HepG2 (cell line): Measurements from ENCODE around the gene SLC2A4. TPM values are rescaled to one million over a fixed set of nuclear protein-coding genes. Genes with fewer than 3 reads are reported as not detected.
A peak's percentile ranks its signal among the peaks of the same experiment; 100 is the strongest.

Experiments used
- ATF1 ChIP-seq: IDR thresholded peaks from 2 replicates; pipeline ENCODE4 v1.6.1; 2016; ENCODE audit warnings: mild to moderate bottlenecking, control low read depth
- DNMT1 ChIP-seq: sonication (generic); formaldehyde crosslinking; IDR thresholded peaks from 2 replicates; pipeline ENCODE4 v1.5.1; 2020; ENCODE audit warnings: mild to moderate bottlenecking, missing genetic modification reagents
- IRF2 ChIP-seq: IDR thresholded peaks from 2 replicates; pipeline ENCODE4 v1.6.1; 2018; ENCODE audit warnings: missing genetic modification reagents, missing compliant biosample characterization
- REPIN1 ChIP-seq: sonication (generic); formaldehyde crosslinking; IDR thresholded peaks from 2 replicates; pipeline ENCODE4 v1.8.0; 2022; ENCODE audit warnings: missing genetic modification reagents, low read depth, mild to moderate bottlenecking, borderline replicate concordance
- RFX3 ChIP-seq: IDR thresholded peaks from 2 replicates; pipeline ENCODE4 v1.6.1; 2016; ENCODE audit warnings: missing biosample characterization, missing genetic modification reagents
- SNAI1 ChIP-seq: sonication (generic); formaldehyde crosslinking; IDR thresholded peaks from 2 replicates; pipeline ENCODE4 v1.5.0; 2020; ENCODE audit warnings: mild to moderate bottlenecking, missing genetic modification reagents, borderline replicate concordance
- THAP11 ChIP-seq: IDR thresholded peaks from 2 replicates; pipeline ENCODE4 v1.6.1; 2016; ENCODE audit warnings: missing biosample characterization, missing genetic modification reagents
- ZNF253 ChIP-seq: sonication (generic); formaldehyde crosslinking; IDR thresholded peaks from 2 replicates; pipeline ENCODE4 v1.8.0; 2022; ENCODE audit warnings: mild to moderate bottlenecking, missing genetic modification reagents, borderline replicate concordance
- ZNF292 ChIP-seq: sonication (generic); formaldehyde crosslinking; IDR thresholded peaks from 2 replicates; pipeline ENCODE4 v1.8.1; 2022; ENCODE audit warnings: mild to moderate bottlenecking, low read depth, missing genetic modification reagents, borderline replicate concordance
- ZNF670 ChIP-seq: sonication (generic); formaldehyde crosslinking; IDR thresholded peaks from 2 replicates; pipeline ENCODE4 v1.8.0; 2022; ENCODE audit warnings: mild to moderate bottlenecking, missing genetic modification reagents, borderline replicate concordance
- ZNF737 ChIP-seq: sonication (generic); formaldehyde crosslinking; IDR thresholded peaks from 2 replicates; pipeline ENCODE4 v1.5.0; 2020; ENCODE audit warnings: missing genetic modification reagents, mild to moderate bottlenecking, borderline replicate concordance
- polyA plus RNA-seq, 8 experiments: library from polyadenylated mRNA; depleted of rRNA in 3 of 8; stranded (reverse) in 7 of 8; unstranded in 1 of 8; fragments of >200 nt; fragmentation: Illumina TruSeq in 4 of 8; extraction: Trizol in 4 of 8; gene quantifications; 2 replicates each; pipeline versions ENCODE4 v1.2.1 to v1.2.3, GENCODE V29; 2011 to 2016; ENCODE audit warnings: low read depth in 4 of 8, missing spikeins in 1 of 8, mixed read lengths in 1 of 8; ENCODE audit not compliant: insufficient read depth in 1 of 8
- total RNA-seq, 5 experiments: library from RNA; depleted of rRNA; stranded (reverse); fragments of >200 nt; fragmentation: Illumina TruSeq; extraction: Trizol; gene quantifications; 2 replicates each; pipeline ENCODE4 v1.2.3, GENCODE V29; 2016; ENCODE audit warnings: low read depth in 1 of 5
- TF ChIP-seq, protein P1 (sequence below): sonication (generic); formaldehyde crosslinking; IDR thresholded peaks from 2 replicates; pipeline ENCODE4 v1.4.0; 2020; ENCODE audit warnings: missing genetic modification reagents, borderline replicate concordance
- TF ChIP-seq, protein P2 (sequence below): sonication (generic); formaldehyde crosslinking; IDR thresholded peaks from 2 replicates; pipeline ENCODE4 v1.9.0; 2022; ENCODE audit warnings: missing genetic modification reagents, mild to moderate bottlenecking, borderline replicate concordance
- TF ChIP-seq, protein P3 (sequence below): IDR thresholded peaks from 2 replicates; pipeline ENCODE4 v1.6.1; 2016; ENCODE audit warnings: low read depth, borderline replicate concordance
- TF ChIP-seq, protein P4 (sequence below): sonication (generic); formaldehyde crosslinking; IDR thresholded peaks from 2 replicates; pipeline ENCODE4 v1.5.1; 2020; ENCODE audit warnings: mild to moderate bottlenecking, missing genetic modification reagents, borderline replicate concordance
- TF ChIP-seq, protein P5 (sequence below), 2 experiments: sonication (generic) in 1 of 2; formaldehyde crosslinking in 1 of 2; IDR thresholded peaks; 2 replicates each; pipeline versions ENCODE4 v1.4.0 to v1.6.1; 2018 to 2020; ENCODE audit warnings: missing genetic modification reagents in 2 of 2, borderline replicate concordance in 1 of 2, low read depth in 1 of 2, mild to moderate bottlenecking in 1 of 2, missing biosample characterization in 1 of 2
- TF ChIP-seq, protein P6 (sequence below): sonication (generic); formaldehyde crosslinking; IDR thresholded peaks from 2 replicates; pipeline ENCODE4 v1.4.0; 2020; ENCODE audit warnings: missing genetic modification reagents

Gene SLC2A4
- total and polyA plus RNA-seq, 2 of the 13 experiments (the other 11 are each of a cell fraction or from before 2014, with no cell fraction given): 4.9 to 5.8 TPM

DNA sequence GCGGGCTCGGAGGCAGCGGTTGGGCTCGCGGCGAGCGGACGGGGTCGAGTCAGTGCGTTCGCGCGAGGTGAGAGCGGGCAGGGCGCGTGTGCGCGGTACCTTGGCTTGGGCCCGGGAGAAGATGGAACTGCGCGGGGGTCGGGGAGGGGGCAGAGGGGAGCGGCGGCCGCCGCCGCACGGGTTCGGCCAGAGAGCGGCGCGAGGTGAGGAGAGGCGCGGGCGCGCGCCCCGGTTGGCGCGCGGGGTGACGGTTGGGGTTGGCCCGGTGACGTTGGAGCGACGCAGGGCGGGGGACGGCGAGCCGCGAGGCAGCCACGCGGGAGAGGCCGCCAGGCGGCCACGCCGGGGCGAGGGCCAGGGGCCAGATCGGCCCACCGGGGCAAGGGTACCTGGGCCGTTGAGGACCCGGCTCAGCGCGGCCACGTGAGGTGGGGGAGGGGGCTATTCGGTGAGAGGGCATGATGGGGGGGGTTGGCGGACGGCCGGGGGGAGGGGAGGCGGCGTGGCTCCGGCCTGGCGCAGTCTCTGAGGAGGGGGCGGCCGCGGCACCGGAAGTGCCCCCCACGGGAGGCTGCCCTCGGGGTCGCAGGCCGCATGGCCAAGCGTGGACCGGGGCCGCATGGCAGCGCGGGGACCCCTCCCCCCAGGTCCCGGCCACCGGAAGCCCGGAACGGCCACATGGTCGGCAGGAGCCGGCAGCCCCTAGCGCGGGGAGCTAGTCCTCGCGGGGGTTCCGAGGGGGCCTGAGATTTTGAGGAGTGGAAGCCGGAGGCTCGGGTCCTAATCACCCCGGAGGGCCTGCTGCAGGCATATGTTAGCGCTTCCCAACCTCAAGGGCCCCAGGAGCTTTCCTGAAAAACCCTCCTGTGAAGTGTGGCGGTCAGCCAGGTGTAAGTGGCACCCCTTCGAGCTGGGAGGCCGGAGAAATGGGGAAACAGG is 26.4 kb downstream of the SLC2A4 start (continued):
- TF ChIP-seq, protein P1, sequence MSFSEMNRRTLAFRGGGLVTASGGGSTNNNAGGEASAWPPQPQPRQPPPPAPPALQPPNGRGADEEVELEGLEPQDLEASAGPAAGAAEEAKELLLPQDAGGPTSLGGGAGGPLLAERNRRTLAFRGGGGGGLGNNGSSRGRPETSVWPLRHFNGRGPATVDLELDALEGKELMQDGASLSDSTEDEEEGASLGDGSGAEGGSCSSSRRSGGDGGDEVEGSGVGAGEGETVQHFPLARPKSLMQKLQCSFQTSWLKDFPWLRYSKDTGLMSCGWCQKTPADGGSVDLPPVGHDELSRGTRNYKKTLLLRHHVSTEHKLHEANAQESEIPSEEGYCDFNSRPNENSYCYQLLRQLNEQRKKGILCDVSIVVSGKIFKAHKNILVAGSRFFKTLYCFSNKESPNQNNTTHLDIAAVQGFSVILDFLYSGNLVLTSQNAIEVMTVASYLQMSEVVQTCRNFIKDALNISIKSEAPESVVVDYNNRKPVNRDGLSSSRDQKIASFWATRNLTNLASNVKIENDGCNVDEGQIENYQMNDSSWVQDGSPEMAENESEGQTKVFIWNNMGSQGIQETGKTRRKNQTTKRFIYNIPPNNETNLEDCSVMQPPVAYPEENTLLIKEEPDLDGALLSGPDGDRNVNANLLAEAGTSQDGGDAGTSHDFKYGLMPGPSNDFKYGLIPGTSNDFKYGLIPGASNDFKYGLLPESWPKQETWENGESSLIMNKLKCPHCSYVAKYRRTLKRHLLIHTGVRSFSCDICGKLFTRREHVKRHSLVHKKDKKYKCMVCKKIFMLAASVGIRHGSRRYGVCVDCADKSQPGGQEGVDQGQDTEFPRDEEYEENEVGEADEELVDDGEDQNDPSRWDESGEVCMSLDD: no peak
- TF ChIP-seq IRF2 (CRISPR knock-in tag): no peak
- TF ChIP-seq REPIN1 (CRISPR knock-in tag): no peak
- TF ChIP-seq, protein P2, sequence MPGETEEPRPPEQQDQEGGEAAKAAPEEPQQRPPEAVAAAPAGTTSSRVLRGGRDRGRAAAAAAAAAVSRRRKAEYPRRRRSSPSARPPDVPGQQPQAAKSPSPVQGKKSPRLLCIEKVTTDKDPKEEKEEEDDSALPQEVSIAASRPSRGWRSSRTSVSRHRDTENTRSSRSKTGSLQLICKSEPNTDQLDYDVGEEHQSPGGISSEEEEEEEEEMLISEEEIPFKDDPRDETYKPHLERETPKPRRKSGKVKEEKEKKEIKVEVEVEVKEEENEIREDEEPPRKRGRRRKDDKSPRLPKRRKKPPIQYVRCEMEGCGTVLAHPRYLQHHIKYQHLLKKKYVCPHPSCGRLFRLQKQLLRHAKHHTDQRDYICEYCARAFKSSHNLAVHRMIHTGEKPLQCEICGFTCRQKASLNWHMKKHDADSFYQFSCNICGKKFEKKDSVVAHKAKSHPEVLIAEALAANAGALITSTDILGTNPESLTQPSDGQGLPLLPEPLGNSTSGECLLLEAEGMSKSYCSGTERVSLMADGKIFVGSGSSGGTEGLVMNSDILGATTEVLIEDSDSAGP (CRISPR knock-in tag): peak; percentile 12
- TF ChIP-seq, protein P3, sequence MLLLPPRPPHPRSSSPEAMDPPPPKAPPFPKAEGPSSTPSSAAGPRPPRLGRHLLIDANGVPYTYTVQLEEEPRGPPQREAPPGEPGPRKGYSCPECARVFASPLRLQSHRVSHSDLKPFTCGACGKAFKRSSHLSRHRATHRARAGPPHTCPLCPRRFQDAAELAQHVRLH (CRISPR knock-in tag): 0 out of 2 replicates have a peak, but pooled peaks have one; percentile 32
- no peak for TF ChIP-seq DNMT1 (CRISPR knock-in tag)
- TF ChIP-seq THAP11: no peak; the same call in 1 of the 2 replicates
- no peak for TF ChIP-seq ZNF670 (CRISPR knock-in tag)
- no peak for TF ChIP-seq ZNF292 (CRISPR knock-in tag)
- TF ChIP-seq ZNF253 (CRISPR knock-in tag): no peak; the same call in 1 of the 2 replicates
- TF ChIP-seq, protein P4, sequence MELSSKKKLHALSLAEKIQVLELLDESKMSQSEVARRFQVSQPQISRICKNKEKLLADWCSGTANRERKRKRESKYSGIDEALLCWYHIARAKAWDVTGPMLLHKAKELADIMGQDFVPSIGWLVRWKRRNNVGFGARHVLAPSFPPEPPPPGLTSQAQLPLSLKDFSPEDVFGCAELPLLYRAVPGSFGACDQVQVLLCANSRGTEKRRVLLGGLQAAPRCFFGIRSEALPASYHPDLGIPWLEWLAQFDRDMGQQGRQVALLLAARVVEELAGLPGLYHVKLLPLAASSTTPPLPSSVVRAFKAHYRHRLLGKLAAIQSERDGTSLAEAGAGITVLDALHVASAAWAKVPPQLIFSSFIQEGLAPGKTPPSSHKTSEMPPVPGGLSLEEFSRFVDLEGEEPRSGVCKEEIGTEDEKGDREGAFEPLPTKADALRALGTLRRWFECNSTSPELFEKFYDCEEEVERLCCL: no peak
- TF ChIP-seq, protein P5, sequence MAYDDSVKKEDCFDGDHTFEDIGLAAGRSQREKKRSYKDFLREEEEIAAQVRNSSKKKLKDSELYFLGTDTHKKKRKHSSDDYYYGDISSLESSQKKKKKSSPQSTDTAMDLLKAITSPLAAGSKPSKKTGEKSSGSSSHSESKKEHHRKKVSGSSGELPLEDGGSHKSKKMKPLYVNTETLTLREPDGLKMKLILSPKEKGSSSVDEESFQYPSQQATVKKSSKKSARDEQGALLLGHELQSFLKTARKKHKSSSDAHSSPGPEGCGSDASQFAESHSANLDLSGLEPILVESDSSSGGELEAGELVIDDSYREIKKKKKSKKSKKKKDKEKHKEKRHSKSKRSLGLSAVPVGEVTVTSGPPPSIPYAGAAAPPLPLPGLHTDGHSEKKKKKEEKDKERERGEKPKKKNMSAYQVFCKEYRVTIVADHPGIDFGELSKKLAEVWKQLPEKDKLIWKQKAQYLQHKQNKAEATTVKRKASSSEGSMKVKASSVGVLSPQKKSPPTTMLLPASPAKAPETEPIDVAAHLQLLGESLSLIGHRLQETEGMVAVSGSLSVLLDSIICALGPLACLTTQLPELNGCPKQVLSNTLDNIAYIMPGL (CRISPR knock-in tag; IDR thresholded peaks at IDR 0.05; ENCODE audit: borderline replicate concordance in 1 of 2, low read depth in 1 of 2): no peak; a peak in 2 of 4 replicates
- TF ChIP-seq RFX3 (CRISPR knock-in tag): no peak
- peak; percentile 72; the same call in 1 of the 2 replicates for TF ChIP-seq SNAI1
- no peak for TF ChIP-seq ATF1
- no peak for TF ChIP-seq ZNF737 (CRISPR knock-in tag)
- TF ChIP-seq, protein P6, sequence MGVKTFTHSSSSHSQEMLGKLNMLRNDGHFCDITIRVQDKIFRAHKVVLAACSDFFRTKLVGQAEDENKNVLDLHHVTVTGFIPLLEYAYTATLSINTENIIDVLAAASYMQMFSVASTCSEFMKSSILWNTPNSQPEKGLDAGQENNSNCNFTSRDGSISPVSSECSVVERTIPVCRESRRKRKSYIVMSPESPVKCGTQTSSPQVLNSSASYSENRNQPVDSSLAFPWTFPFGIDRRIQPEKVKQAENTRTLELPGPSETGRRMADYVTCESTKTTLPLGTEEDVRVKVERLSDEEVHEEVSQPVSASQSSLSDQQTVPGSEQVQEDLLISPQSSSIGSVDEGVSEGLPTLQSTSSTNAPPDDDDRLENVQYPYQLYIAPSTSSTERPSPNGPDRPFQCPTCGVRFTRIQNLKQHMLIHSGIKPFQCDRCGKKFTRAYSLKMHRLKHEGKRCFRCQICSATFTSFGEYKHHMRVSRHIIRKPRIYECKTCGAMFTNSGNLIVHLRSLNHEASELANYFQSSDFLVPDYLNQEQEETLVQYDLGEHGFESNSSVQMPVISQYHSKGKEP (CRISPR knock-in tag): no peak
